BJ (cell line): ENCODE data around the gene CCDC187. TPM values are rescaled to one million over a fixed set of nuclear protein-coding genes. Genes with fewer than 3 reads are reported as not detected.

ENCODE experiments used
- CTCF ChIA-PET: fragments of 350-600 bp; formaldehyde crosslinking; extraction: SDS; loops from one replicate; lab custom pipeline; 2021; ENCODE audit warnings: antibody characterized with exemption, inconsistent platforms; lab: Yijun Ruan, JAX
- POLR2A ChIA-PET: fragments of 300-600 bp; sonication (Branson Sonifier 250); formaldehyde crosslinking; extraction: SDS; loops from one replicate; lab custom pipeline; 2021; ENCODE audit warnings: antibody characterized with exemption; lab: Charles Lee
- DNase-seq: peaks from one replicate; pipeline ENCODE4 v3.0.0-alpha.2; 2011; ENCODE audit warnings: low read depth
- H3K27me3 ChIP-seq: 2 replicates; pipeline ENCODE4 v1.6.0; 2011; ENCODE audit warnings: low read length; ENCODE audit not compliant: control insufficient read depth, insufficient read depth
- H3K36me3 ChIP-seq: 2 replicates; pipeline ENCODE4 v1.5.1; 2011; ENCODE audit warnings: low read length; ENCODE audit not compliant: control insufficient read depth, insufficient read depth
- H3K4me3 ChIP-seq: 2 replicates; pipeline ENCODE4 v1.5.1; 2011; ENCODE audit warnings: low read depth, mild to moderate bottlenecking, control low read depth, low read length
- CTCF ChIP-seq: IDR thresholded peaks from 2 replicates; pipeline ENCODE4 v1.5.1; 2011; ENCODE audit warnings: low read depth, mild to moderate bottlenecking, control low read depth, inconsistent platforms, low read length, moderate library complexity; ENCODE audit not compliant: insufficient read depth
- polyA plus RNA-seq: library from polyadenylated mRNA; depleted of rRNA; stranded (reverse); fragments of >200 nt; gene quantifications from 2 replicates; pipeline ENCODE4 v1.2.3, GENCODE V29; 2011

Gene CCDC187
- polyA plus RNA-seq, 1 experiment, result not detected

DNA sequence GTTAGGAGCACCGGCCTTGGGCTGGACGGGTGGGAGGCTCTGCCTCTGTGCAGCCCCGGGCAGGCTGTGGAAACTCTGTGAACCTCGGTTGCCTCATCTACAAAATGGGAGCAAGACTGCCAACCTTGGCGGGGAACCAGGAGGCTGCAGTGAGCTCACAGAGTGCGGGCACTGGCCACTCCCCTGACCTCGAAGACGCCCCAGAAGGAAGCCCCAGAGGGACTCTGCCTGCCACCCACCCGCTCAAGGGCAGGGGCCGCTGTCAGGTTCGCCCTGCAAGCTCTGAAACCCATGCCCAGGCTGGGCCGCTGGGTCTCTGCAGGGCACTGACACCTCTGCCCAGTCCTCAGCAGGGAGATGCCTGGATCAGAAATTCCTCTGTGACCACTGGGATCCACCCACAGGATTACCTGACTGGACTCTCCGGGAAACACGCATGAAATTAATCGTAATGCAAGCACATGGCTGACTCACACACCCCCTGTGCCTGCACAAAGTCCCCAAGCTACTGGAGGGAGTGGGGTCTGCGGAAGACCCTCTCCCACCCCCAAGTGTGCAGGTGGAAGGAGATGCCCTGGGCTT, 7.4 kb downstream of the CCDC187 start:
- H3K36me3 ChIP-seq, result no peaks in the 10 kb centered on the region
- POLR2A ChIA-PET, result no interaction called here
- no peak for DNase-seq
- no peak for TF ChIP-seq CTCF
- peaks cover 3% of the 10 kb centered on the region; the same call in 1 of the 2 replicates for H3K27me3 ChIP-seq
- CTCF ChIA-PET, result interaction anchor here (0.8 to 2.1 kb wide), 2 partner anchors 16 to 164 kb away, joined by 3 to 6 read pairs; no protein-coding TSS in a partner anchor
- H3K4me3 ChIP-seq, result no peak overlapping the region

DNA sequence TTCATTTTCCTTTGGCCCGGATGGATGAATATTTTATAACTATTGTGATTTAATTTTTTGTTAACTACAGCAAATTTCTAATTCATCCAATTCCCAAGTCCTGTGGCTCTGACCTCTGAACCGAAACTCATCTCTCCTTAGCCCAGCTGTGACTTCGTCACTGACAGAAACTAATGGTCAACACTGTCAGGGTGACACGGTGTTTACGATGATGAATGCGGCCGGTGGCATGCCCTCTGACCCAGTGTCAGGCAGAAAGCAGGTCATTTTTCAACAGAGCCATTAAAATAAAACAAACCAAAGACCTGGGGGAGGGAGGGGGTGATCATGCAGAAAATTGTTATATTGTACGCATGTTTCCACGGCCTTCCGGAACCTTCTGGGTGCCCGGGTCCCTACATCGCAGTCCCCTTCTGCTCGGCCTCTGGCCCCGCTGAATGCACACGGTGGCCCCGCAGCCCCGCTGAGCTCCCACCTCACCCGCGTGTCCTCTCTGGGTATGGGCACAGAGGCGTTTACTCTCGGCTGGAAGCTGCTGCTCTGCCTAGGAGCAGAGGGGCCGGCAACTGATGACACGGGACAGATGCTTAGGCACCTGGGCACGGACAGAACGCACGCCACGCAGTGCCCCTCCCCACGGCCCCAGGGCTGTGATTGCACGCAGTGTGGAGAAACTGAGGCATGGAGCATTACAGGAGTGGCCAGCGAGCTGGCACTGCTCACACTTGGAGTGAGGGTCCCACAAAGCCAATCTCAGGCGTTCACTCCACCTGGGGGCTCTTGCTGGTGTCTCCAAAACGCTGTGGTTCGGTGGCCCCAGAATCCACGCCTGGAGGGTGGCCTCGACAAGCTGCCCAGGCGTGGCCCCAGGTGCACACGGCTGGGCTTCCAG, 8.1 kb downstream of the CCDC187 start:
- peaks cover 3% of the 10 kb centered on the region; the same call in 1 of the 2 replicates for H3K27me3 ChIP-seq
- ChIA-PET CTCF (interaction anchor here (0.8 to 2.1 kb wide), 2 partner anchors 16 to 163 kb away, joined by 3 to 6 read pairs; no protein-coding TSS in a partner anchor), POLR2A (no interaction called here)
- no peak overlapping the region for H3K4me3 ChIP-seq
- no peak for TF ChIP-seq CTCF
- no peaks in the 10 kb centered on the region for H3K36me3 ChIP-seq
- no peak for DNase-seq

- Histone ChIP-seq H3K36me3 (no peaks in the 10 kb centered on the region), H3K27me3 (peaks cover 3% of the 10 kb centered on the region; the same call in 1 of the 2 replicates), H3K4me3 (no peak overlapping the region)
- ChIA-PET POLR2A (no interaction called here), CTCF (no interaction called here)
- TF ChIP-seq CTCF, result no peak
- no peak for DNase-seq
Observed at GRCh38 chr9:136295055-136295454, 8.8 kb downstream of the CCDC187 start.

DNA sequence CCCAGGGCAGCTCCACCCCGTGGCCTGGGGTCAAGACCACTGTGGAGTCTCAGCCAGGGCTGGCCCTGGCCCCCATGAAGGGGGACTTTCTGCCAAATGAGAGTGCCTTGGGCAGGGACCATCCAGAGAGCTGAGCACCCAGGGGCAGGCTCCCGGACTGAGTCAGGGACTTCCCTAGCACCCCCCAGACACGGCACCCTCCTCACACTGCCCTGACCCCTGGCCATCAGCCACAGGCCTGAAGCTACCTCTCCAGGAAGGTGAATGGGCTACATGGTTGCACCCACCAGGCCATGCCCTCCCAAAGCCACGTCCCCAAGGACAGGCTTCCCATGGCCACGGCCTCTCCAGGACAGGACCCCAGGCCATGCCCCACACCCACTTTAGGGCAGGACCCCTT, 9.5 kb downstream of the CCDC187 start:
- no peaks in the 10 kb centered on the region for H3K36me3 ChIP-seq
- TF ChIP-seq CTCF, result no peak
- no peak overlapping the region for H3K4me3 ChIP-seq
- ChIA-PET CTCF (no interaction called here), POLR2A (no interaction called here)
- no peak for DNase-seq
- peaks cover 3% of the 10 kb centered on the region; the same call in 1 of the 2 replicates for H3K27me3 ChIP-seq

DNA sequence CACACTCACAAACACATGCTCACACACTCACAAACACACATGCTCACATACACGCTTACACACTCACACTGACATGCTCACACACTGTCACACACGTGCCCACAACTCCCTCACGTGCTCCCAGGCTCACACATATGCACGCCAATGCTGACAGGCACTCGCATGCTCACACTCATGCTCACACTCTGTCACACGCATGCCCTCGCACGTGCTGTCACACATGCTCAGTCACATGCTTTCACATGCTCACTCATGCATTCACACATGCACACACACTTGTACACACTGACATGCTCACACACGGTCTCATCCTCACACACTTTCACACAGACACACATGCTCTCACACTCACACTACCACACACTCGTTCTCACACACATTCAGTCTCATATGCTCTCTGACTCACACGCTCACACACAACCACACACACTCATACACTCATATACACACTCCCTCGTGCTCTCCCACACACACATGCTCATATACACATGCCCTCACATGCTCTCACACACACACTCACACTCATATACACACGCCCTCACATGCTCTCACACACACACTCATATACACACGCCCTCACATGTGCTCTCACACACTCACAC, 10.3 kb downstream of the CCDC187 start:
- no peak overlapping the region for H3K4me3 ChIP-seq
- ChIA-PET POLR2A (no interaction called here), CTCF (no interaction called here)
- no peaks in the 10 kb centered on the region for H3K36me3 ChIP-seq
- no peak for TF ChIP-seq CTCF
- DNase-seq, result no peak
- peaks cover 3% of the 10 kb centered on the region; the same call in 1 of the 2 replicates for H3K27me3 ChIP-seq
